HG02852 (cell line): Measurements from ENCODE around the gene P4HA1.
"Not testable (repeated sequence)": the region's sequence is repeated elsewhere in the genome, so short reads cannot be mapped to it uniquely, and the experiment has no call there.

ENCODE experiments used
- ATAC-seq: cut with Tn5 transposase; IDR thresholded peaks from one replicate; pipeline ENCODE4 v1.9.1; 2021; ENCODE audit warnings: mild to moderate bottlenecking, moderate library complexity; ENCODE audit not compliant: unreplicated experiment

P4HA1 gene

DNA sequence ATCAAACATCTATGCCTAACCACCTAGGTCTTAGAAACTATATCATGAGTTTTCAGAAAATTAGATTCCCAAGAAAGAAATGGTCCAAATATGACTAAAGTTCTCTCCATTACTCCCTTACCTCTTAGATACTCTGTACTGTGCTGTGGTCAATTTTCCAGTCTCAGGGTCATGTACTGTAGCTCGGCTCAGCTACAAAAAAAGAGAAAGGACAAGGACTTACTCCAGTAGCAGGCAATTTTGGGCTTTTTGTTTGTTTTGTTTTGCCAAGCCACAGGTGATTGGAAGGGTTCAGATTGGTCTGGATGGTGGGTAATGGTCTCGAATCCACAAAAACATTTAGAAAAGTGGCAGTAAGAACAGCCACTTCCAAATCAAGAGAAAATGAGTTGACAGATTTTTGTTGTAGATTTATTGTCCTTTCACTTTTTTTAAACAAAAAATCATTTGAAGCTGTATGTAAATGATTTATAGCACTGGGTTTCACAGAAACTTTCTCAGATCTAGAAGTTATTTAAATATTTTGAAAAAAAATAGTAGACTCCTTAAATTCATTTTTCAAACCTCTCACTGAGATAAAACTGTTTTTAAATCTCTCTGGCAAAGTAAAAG is 52.8 kb downstream of the P4HA1 start:
- no peak for ATAC-seq

DNA sequence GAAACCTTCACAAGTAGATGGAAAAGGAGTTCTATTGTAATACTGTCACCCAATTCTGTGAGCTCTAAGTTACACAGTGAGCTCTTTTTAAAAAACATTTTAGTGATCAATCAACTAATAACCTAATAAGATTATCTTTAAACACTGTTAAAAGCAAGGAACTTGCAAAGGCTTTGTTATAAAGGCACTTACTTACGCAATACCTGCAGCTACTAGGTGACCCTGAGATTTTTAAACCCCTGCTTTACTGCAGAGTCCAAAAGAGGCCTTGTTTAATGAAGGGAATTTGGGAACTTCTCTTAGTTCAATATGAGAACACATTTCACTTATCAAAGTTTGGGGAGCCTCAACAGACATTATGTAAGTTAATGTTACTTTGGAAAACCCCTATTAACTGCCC is 53.3 kb downstream of the P4HA1 start:
- no peak for ATAC-seq

DNA sequence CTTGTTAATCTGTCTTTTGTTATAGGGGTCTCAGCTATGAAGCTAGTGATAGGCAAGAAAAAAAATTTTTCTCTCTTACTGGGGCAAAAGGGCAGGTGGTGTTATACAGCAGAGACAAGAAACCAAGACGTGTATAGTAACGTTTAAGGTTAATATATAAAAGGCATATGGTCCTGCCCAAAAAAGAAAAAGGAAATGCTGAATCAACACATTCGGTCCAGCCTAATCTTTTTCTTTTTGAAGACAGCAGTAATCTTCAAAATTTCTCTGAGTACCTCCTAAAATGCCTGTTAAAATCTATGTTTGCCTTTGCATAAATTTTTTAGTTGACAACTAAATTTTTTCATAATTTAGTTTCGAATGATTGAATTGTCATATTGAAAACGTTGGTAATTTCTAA is 54.5 kb downstream of the P4HA1 start:
- ATAC-seq, result no peak

DNA sequence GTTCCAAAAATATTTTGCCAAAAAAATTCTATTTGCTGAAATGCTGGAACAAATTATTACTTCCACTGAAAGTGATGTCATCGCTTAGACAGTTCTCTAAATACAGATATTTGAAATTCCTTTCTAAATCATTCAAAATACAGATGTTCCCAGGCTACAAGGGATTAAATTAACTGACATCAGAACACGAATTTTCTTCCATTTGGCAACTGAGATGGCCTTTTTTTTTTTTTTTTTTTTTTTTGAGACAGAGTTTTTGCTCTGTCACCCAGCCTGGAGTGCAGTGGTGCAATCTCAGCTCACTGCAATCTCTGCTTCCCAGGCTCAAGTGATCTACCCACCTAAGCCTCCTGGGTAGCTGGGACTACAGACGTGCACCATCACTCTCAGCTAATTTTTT is 57.0 kb downstream of the P4HA1 start:
- ATAC-seq, result no peak

DNA sequence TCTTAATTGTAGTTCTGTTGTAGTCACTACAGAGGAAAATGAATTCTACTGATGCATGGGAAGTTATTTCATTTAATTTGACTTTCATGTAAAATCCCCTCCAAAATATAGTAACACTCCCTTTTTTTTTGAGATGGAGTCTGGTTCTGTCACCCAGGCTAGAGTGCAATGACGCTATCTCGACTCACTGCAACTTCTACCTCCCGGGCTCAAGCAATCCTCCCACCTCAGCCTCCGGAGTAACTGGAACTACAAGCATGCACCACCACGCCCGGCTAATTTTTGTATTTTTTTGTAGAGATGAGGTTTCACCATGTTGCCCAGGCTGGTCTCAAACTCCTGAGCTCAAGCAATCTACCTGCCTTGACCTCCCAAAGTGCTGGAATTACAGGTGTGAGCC is 60.4 kb downstream of the P4HA1 start:
- ATAC-seq, result not testable (repeated sequence)

DNA sequence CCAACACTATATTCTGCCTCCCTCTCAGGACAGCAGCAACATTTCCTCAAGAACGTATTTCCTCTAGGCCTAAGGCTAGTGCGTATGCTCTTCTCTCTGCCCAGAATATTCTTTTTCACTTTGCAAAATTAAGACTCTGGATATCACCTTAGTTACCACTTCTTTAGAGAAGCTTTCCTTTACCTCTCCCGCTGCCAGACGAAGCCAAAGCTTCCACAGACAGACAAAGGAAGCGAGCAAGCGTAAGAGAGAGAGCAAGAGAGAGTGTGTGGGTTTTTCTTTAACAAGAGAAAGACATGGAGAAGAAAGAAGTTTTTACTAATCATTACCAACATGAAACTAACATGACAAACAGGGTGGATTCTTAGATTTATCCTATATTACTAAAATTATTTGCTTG is 64.1 kb downstream of the P4HA1 start:
- ATAC-seq, result no peak

DNA sequence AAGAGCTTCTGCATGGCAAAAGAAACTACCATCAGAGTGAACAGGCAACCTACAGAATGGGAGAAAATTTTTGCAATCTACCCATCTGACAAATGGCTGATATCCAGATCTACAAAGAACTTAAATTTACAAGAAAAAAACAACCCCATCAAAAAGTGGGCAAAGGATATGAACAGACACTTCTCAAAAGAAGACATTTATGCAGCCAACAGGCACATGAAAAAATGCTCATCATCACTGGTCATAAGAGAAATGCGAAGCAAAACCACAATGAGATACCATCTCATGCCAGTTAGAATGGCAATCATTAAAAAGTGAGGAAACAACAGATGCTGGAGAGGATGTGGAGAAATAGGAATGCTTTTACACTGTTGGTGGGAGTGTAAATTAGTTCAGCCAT is 70.0 kb downstream of the P4HA1 start:
- ATAC-seq, result not testable (repeated sequence)

DNA sequence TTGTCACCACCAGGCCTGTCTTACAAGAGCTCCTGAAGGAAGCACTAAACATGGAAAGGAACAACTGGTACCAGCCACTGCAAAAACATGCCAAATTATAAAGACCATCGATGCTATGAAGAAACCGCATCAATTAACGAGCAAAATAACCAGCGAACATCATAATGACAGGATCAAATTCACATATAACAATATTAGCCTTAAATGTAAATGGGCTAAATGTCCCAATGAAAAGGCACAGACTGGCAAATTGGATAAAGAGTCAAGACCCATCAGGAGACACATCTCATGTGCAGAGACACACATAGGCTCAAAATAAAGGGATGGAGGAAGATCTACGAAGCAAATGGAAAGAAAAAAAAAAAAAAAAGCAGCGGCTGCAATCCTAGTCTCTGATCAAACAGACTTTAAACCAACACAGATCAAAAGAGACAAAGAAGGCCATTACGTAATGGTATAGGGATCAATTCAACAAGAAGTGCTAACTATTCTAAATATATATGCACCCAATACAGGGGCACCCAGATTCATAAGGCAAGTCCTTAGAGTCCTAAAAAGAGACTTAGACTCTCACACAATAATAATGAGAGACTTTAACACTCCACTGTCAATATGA is 73.1 kb downstream of the P4HA1 start:
- ATAC-seq, result not testable (repeated sequence)

DNA sequence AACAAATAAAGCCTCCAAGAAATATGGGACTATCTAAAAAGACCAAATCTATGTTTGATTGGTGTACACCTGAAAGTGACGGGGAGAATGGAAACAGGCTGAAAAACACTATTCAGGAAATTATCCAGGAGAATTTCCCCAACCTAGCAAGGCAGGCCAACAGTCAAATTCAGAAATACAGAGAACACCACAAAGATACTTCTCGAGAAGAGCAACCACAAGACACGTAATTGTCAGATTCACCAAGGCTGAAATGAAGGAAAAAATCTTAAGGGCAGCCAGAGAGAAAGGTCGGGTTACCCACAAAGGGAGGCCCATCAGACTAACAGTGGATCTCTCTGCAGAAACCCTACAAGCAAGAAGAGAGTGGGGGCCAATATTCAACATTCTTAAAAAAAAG is 73.7 kb downstream of the P4HA1 start:
- ATAC-seq, result not testable (repeated sequence)

DNA sequence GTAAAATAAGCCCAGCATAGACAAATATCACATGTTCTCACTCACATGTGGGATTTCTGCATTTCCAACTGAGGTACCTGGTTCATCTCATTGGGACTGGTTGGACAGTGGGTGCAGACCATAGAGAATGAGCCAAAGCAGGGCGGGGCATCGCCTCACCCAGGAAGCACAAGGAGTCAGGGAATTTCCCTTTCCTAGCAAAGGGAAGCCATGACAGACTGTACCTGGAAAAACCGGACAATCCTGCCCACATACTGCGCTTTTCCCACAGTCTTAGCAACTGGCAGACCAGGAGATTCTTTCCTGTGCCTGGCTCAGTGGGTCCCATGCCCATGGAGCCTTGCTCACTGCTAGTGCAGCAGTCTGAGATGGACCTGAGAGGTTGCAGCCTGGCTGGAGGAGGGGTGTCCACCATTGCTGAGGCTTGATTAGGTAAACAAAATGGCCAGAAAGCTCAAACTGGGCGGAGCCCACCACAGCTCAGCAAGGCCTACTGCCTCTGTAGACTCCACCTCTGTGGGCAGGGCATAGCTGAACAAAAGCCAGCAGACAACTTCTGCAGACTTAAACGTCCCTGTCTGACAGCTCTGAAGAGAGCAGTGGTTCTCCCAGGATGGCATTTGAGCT is 75.0 kb downstream of the P4HA1 start:
- not testable (repeated sequence) for ATAC-seq

DNA sequence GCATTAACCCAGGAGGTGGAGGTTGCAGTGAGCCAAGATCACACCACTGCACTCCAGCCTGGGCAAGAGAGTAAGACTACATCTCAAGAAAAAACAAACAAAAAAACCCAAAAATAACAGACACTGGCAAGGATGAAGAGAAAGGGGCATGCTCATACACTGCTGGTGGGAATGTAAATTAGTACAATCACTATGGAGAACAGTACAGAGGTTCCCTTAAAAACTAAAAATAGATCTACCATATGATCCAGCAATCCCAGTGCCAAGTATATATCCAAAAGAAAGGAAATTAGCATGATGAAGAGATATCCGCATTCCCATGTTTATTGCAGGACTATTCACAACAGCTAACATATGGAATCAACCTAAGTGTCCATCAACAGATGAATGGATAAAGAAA is 75.6 kb downstream of the P4HA1 start:
- ATAC-seq, result no peak

DNA sequence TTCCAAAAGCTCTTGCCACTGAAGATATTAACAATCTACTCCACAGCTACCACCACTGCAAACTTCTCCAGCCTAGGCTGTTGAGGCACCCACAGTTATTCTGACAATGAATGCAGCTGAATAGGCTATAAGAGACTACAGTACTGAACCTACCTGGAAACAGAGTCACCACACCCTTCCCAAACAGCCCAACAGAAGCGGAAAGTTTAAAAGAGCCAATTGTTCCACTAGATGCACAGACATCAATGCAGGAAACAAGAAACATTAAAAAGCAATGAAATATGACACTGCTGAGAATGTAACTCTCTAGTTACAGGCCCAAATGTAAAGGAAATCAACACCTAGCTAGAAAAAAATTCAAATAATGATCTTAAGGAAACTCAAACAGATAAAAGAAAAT is 77.6 kb downstream of the P4HA1 start:
- ATAC-seq, result no peak

DNA sequence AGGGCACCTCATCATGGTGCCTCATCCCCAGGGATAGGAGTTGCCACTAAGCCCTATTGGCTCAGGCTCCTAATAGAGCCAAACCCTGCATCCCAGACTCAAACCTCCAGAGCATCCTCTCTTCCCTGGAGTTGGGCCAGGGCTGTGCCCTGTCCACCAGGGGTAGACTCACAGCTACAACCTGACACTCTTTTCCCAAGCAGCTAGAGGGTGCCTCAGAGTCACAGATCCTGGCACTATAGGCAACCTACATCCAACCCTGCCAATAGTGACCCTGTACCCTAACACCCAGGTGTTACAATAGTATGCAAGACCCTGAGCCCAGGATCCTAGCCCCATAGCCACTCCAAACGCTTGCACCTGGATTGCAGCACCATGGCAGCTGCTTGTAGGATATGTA is 78.0 kb downstream of the P4HA1 start:
- no peak for ATAC-seq

DNA sequence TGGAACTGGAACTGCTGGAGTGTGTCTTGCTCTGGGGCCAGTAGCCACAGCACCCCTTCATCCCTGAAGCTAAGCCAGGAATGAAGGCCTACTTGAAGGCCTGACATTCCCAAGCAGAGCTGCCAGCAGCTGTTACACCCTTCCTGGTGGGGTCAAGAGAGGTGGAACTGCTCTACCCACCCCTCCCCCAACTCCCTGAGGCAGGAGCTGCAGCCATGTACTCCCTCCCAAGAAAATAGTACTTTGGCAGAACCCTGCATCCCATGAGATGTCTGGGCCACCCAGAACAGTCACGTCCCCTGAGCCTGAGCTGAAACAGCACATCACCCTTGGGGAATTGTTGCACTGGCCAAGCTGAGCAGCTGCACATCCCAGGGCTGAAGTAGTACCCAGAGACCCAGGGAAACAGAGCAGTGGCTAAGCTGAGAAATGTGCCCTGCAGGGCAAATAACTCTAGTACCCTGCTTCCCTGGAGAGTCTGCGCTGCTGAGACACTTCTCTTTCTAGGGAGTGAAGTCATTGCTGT is 78.6 kb downstream of the P4HA1 start:
- no peak for ATAC-seq

DNA sequence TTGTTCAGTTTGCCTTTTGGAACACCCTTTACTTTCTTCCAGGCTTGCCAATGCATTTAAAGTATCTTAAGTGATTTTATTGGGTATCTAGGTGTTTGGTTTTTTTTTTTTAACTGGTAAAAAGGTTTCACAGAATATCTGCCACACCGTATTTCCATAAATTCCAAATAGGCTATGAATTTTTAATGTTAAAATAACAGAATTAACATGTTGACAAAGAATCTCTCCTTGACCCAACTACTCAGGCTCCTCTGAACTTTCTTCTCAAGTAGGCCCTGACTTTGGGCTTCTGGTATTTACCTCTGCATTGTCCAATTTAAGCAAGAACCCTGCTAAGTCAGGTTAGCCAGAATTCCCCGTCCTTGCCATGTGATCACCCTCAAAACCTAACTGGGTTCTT is 80.9 kb downstream of the P4HA1 start:
- no peak for ATAC-seq

DNA sequence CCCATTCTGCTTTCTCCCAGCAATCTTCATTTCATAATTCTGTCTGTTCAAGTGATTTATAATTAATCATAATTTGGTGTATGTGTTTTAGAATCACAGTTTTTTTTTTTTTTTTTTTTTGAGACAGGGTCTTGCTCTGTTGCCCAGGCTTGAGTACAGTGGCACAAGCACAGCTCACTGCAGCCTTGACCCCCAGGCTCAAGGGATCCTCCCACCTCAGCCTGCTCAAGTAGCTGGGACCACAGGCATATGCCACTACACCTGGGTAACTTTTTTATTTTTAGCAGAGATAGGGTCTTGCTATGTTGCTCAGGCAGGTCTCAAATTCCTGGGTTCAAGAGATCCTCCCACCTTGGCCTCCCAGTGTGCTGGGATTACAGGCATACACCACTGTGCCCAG is 92.8 kb downstream of the P4HA1 start:
- no peak for ATAC-seq

DNA sequence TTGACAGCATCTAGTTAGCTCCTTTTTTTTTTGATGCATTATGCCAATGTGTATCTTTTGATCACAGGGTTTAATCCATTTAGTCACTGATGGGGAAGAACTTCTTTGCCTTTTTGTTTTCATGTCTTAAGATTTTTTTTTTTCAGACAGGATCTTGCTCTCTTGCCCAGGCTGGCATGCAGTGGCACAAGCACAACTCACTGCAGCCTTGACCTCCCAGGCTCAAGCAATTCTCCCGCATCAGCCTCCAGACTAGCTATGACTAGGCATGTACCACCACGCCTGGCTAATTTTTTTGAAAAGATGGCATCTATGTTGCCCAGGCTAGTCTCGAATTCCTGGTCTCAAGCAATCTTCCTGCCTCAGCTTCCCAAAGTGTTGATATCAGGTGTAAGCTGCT is 95.7 kb downstream of the P4HA1 start:
- ATAC-seq, result no peak

DNA sequence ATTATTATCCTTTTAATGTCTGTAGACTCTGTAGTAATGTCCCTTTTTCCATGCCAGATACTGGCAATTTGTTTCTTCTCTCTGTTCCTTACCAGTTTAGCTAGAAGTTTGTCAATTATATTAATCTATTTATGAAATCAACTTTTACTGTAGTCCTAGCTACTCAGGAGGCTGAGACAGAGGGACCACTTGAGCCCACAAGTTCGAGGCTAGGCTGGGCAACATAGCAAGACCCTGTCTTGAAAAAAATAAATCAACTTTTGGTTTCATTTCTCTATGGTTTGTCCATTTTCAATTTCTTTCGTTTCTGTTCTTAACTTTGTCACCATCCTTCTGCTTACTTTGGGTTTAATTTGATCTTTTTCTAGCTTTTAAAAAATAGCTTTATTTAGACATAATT is 99.6 kb downstream of the P4HA1 start:
- ATAC-seq, result no peak

DNA sequence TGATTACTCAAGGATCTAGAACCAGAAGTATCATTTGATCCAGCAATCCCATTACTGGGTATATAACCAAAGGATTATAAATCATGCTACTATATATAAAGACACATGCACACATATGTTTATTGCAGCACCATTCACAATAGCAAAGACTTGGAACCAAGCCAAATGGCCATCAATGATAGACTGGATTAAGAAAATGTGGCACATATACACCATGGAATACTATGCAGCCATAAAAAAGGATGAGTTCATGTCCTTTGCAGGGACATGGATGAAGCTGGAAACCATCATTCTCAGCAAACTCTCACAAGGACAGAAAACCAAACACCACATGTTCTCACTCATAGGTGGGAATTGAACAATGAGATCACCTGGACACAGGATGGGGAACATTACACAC is 101.2 kb downstream of the P4HA1 start:
- ATAC-seq, result not testable (repeated sequence)

DNA sequence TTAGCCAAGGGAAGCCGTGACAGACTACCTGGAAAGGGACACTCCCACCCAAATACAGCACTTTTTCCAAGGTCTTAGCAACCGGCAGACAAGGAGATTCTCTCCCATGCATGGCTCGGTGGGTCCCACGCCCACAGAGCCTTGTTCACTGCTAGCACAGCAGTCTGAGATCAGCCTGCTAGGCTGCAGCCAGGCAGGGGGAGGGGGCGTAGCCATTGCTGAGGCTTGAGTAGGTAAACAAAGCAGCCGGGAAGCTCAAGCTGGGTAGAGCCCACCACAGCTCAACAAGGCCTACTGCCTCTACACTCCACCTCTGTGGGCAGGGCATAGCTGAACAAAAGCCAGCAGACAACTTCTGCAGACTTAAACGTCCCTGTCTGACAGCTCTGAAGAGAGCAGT is 106.9 kb downstream of the P4HA1 start:
- ATAC-seq, result not testable (repeated sequence)

DNA sequence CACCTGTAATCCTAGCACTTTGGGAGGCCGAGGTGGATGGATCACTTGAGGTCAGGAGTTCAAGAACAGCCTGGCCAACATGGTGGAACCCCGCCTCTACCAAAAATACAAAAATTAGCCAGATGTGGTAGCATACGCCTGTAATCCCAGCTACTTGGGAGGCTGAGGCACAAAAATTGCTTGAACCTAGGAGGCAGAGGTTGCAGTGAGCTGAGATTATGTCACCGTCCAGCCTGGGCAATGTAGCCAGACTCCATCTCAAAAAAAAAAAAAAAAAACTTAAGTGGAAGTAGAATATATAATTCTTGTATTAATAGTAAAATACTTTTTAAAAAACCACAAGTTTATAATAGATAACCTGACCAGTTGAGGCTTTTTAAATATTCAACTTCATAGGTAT is 112.0 kb downstream of the P4HA1 start:
- ATAC-seq, result not testable (repeated sequence)

DNA sequence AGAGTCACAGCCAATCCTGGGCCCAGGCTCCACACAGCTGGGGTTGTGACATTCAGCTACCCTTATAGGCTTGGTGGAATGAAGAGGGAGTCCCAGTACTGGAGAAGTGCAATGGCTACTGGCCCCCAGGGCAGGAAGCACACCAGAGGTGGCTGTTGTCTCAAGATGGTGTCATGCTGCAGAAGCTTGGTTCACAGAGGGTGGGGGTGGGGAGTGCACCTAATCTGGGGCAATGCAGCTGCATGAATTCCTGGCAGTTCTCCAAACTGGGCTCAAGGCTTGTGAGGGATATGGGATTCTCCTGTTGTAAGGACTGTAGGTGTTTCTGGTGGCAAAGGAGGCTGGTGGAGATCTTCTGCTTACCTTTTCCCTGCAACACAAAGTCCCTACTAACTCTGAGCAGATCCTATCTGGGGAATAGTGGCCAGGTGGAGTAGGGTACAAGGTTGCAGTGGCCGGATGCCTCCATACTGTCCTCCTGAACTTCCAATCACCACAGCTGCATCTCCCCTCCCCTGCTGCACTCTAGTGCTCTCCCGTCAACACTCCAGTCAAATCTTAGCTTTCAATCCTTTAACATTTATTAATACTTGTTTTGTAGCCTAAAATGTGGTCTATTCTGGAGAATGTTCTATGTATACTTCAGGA is 114.7 kb downstream of the P4HA1 start:
- ATAC-seq, result no peak
